GM21526 (cell line): Measurements from ENCODE around the gene PDE4D.

ENCODE experiments used
- ATAC-seq: cut with Tn5 transposase; IDR thresholded peaks from one replicate; pipeline ENCODE4 v1.9.1; 2021; ENCODE audit warnings: moderate library complexity; ENCODE audit not compliant: unreplicated experiment, low FRiP score

Gene PDE4D

GRCh38 chr5:59276325-59276675, 617.2 kb downstream of the PDE4D start:
- no peak for ATAC-seq

- ATAC-seq, result no peak
Measured at GRCh38 chr5:59275510-59276324, 617.8 kb downstream of the PDE4D start.

- ATAC-seq, result no peak
Measured at GRCh38 chr5:59275170-59275509, 618.4 kb downstream of the PDE4D start.

- no peak for ATAC-seq
Measured at GRCh38 chr5:59274106-59274636, 619.4 kb downstream of the PDE4D start.

- no peak for ATAC-seq
Measured at GRCh38 chr5:59272809-59273427, 620.6 kb downstream of the PDE4D start.

- ATAC-seq, result no peak
Measured at GRCh38 chr5:59268756-59269415, 624.6 kb downstream of the PDE4D start.

- ATAC-seq, result no peak
Measured at GRCh38 chr5:59267033-59267432, 626.5 kb downstream of the PDE4D start.

- no peak for ATAC-seq
Measured at GRCh38 chr5:59266410-59266809, 627.1 kb downstream of the PDE4D start.

- ATAC-seq, result no peak
Measured at GRCh38 chr5:59264639-59265245, 628.8 kb downstream of the PDE4D start.

- no peak for ATAC-seq
Measured at GRCh38 chr5:59264013-59264412, 629.5 kb downstream of the PDE4D start.

GRCh38 chr5:59261969-59262368, 631.6 kb downstream of the PDE4D start:
- no peak for ATAC-seq

GRCh38 chr5:59260973-59261372, 632.6 kb downstream of the PDE4D start:
- no peak for ATAC-seq

- ATAC-seq, result no peak
Measured at GRCh38 chr5:59260200-59260599, 633.3 kb downstream of the PDE4D start.

GRCh38 chr5:59259237-59259636, 634.3 kb downstream of the PDE4D start:
- no peak for ATAC-seq

GRCh38 chr5:59257488-59258400, 635.8 kb downstream of the PDE4D start:
- ATAC-seq, result no peak

GRCh38 chr5:59256331-59256730, 637.2 kb downstream of the PDE4D start:
- ATAC-seq, result no peak

GRCh38 chr5:59254055-59254687, 639.4 kb downstream of the PDE4D start:
- ATAC-seq, result no peak

GRCh38 chr5:59253625-59254024, 639.9 kb downstream of the PDE4D start:
- ATAC-seq, result no peak

GRCh38 chr5:59251627-59252026, 641.9 kb downstream of the PDE4D start:
- no peak for ATAC-seq

- no peak for ATAC-seq
Measured at GRCh38 chr5:59249726-59250125, 643.8 kb downstream of the PDE4D start.
